Panc1 (cell line): ENCODE measurements around the gene C1orf74.

Experiments used
- POLR2AphosphoS5 ChIP-seq: IDR thresholded peaks from 2 replicates; pipeline ENCODE4 v1.6.1; 2012; ENCODE audit warnings: mild to moderate bottlenecking, low read depth, low read length, moderate library complexity
- TCF7L2 ChIP-seq: IDR thresholded peaks from 2 replicates; pipeline ENCODE4 v1.6.1; 2011; ENCODE audit warnings: mild to moderate bottlenecking, low read depth, low read length, inconsistent platforms
- TF ChIP-seq, protein P1 (sequence below): fragments of 450-650 bp; IDR thresholded peaks from 2 replicates; pipeline ENCODE4 v1.5.1; 2017; ENCODE audit warnings: mild to moderate bottlenecking
- TF ChIP-seq, protein P2 (sequence below), 2 experiments: IDR thresholded peaks; 2 replicates each; pipeline ENCODE4 v1.6.1; 2011 to 2012; ENCODE audit warnings: low read depth in 2 of 2, control low read depth in 1 of 2, low read length in 1 of 2, mild to moderate bottlenecking in 1 of 2, moderate library complexity in 1 of 2; ENCODE audit not compliant: insufficient read depth in 1 of 2

DNA sequence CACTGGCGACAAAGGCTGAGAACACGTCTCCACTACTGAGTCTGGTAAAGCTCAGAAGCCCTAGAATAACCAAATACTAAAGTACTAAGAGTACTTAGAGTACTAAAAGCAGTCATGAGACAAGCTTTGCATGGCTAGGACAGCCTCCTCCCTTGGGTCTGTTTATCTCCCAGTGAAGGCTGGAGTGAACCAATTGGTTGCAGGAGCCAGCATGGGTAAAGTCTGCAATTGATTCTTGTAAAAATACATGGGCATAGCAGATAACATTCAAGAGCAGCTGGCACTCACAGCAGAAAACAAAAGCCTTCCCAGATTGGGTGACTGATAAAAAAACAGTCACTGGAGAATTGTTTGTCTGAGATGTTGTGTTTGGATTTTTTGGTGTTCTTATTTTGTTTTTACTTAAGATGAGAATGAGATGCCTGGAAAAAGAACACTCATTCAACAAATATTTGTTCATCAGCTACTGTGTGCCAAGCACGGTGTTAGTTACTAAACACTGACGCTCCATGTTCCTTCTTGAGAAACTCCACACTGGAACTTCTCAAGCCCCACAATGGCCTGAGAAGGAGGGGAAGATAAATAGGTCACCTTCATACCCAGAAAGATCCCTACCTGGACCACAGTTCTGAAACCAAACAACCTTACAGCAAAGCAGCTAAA lies 17.9 kb upstream of the C1orf74 start:
- TF ChIP-seq, protein P1, sequence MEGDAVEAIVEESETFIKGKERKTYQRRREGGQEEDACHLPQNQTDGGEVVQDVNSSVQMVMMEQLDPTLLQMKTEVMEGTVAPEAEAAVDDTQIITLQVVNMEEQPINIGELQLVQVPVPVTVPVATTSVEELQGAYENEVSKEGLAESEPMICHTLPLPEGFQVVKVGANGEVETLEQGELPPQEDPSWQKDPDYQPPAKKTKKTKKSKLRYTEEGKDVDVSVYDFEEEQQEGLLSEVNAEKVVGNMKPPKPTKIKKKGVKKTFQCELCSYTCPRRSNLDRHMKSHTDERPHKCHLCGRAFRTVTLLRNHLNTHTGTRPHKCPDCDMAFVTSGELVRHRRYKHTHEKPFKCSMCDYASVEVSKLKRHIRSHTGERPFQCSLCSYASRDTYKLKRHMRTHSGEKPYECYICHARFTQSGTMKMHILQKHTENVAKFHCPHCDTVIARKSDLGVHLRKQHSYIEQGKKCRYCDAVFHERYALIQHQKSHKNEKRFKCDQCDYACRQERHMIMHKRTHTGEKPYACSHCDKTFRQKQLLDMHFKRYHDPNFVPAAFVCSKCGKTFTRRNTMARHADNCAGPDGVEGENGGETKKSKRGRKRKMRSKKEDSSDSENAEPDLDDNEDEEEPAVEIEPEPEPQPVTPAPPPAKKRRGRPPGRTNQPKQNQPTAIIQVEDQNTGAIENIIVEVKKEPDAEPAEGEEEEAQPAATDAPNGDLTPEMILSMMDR: no peak
- TF ChIP-seq, protein P2, sequence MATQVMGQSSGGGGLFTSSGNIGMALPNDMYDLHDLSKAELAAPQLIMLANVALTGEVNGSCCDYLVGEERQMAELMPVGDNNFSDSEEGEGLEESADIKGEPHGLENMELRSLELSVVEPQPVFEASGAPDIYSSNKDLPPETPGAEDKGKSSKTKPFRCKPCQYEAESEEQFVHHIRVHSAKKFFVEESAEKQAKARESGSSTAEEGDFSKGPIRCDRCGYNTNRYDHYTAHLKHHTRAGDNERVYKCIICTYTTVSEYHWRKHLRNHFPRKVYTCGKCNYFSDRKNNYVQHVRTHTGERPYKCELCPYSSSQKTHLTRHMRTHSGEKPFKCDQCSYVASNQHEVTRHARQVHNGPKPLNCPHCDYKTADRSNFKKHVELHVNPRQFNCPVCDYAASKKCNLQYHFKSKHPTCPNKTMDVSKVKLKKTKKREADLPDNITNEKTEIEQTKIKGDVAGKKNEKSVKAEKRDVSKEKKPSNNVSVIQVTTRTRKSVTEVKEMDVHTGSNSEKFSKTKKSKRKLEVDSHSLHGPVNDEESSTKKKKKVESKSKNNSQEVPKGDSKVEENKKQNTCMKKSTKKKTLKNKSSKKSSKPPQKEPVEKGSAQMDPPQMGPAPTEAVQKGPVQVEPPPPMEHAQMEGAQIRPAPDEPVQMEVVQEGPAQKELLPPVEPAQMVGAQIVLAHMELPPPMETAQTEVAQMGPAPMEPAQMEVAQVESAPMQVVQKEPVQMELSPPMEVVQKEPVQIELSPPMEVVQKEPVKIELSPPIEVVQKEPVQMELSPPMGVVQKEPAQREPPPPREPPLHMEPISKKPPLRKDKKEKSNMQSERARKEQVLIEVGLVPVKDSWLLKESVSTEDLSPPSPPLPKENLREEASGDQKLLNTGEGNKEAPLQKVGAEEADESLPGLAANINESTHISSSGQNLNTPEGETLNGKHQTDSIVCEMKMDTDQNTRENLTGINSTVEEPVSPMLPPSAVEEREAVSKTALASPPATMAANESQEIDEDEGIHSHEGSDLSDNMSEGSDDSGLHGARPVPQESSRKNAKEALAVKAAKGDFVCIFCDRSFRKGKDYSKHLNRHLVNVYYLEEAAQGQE (IDR thresholded peaks at IDR 0.05; ENCODE audit: insufficient read depth in 1 of 2, low read depth in 2 of 2, low read length in 1 of 2): no peak
- TF ChIP-seq POLR2AphosphoS5 (no peak), TCF7L2 (no peak)
